Activated CD8-positive, alpha-beta memory T cell treated with anti-CD3 and anti-CD28 coated beads, Interleukin-2, amount 10 ng/mL, durations not matched to agents 7 days and 5 days (primary cell): ENCODE data around the gene SHROOM3. TPM values are rescaled to one million over a fixed set of nuclear protein-coding genes. Genes with fewer than 3 reads are reported as not detected.

ENCODE experiments used
- ATAC-seq: fragments of 150-1000 bp; cut with Tn5 transposase; one replicate; pipeline ENCODE4 v1.10.0; 2021; ENCODE audit warnings: moderate library complexity
- CTCF ChIA-PET: fragments of 350-600 bp; sonication (Branson Sonifier 250); formaldehyde crosslinking; loops from one replicate; lab custom pipeline; 2021; ENCODE audit warnings: antibody characterized with exemption; lab: Charles Lee
- DNase-seq: peaks from one replicate; pipeline ENCODE4 v3.0.0-alpha.2; 2020
- H3K27ac Mint-ChIP-seq: one replicate; pipeline ENCODE4 v1.8.0; 2021; ENCODE audit warnings: mild to moderate bottlenecking, mixed read lengths
- H3K27me3 Mint-ChIP-seq: one replicate; pipeline ENCODE4 v1.8.0; 2021; ENCODE audit warnings: mixed read lengths
- H3K36me3 Mint-ChIP-seq: one replicate; pipeline ENCODE4 v1.8.0; 2021; ENCODE audit warnings: mild to moderate bottlenecking, mixed read lengths
- H3K4me1 Mint-ChIP-seq: one replicate; pipeline ENCODE4 v1.8.0; 2021; ENCODE audit warnings: mixed read lengths
- H3K4me3 Mint-ChIP-seq: one replicate; pipeline ENCODE4 v1.8.0; 2021; ENCODE audit warnings: mild to moderate bottlenecking, moderate library complexity, mixed read lengths
- H3K9me3 Mint-ChIP-seq: one replicate; pipeline ENCODE4 v1.8.0; 2022; ENCODE audit warnings: low read depth, mixed read lengths
- total RNA-seq, 2 experiments: library from RNA; stranded (reverse); gene quantifications; one replicate each; pipeline ENCODE4 v1.2.3, GENCODE V29; 2021

Gene SHROOM3
- total RNA-seq, 2 experiments from 2014 or later: 0.09 TPM; not detected in 1

DNA sequence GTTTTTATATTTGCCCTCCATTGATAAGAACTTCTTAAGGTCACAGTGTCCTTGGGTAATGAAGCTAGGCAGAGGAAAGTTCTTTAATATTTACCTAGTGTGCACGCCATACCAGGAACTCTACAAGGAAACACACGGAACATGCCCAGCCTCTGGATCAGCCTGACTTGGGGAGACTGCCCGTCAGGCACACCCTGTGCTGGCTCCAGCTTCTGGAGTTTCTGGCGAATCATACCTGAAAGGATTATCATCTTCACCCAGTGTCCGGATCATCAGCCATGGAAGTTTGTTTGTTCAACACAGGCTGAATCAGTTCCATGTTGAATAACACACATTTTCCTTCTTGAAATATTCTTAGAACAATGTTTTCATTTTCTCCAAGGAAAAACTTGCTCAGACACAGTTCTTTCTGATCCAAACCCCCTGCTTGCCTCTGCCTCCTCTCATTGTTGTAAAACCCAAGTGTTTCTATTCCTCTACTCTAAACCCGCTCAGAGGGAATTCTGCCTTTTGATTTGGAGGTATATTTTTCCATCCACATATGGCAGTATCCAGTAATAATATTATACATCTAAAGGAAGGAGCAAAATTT lies 176.7 kb downstream of the SHROOM3 start:
- Mint-ChIP-seq H3K27ac (no peak overlapping the region), H3K9me3 (no peaks in the 10 kb centered on the region), H3K36me3 (no peaks in the 10 kb centered on the region), H3K4me1 (peaks cover 6% of the 10 kb centered on the region), H3K4me3 (no peak overlapping the region), H3K27me3 (peaks cover 39% of the 10 kb centered on the region)
- DNase-seq: no peak
- CTCF ChIA-PET: no interaction called here
- ATAC-seq: no peak

DNA sequence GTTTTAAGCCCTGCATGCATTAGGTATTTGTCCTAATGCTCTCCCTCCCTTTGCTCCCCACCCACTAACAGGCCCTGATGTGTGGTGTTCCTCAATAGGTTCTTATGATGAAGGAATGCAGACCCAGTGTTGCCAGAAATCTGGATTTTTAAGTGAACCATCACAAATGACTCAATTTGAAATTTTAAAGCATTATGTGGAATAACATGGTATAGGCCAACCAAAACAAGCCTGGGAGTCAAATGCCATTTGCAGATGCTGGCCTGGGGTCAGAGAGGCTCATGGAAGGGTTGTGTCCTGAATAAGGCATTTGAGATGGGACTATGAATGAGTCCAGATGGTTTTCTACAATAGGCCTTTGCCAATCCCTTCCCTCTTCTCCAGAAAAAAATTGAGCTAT lies 179.6 kb downstream of the SHROOM3 start:
- no peak for DNase-seq
- H3K27me3 Mint-ChIP-seq: peaks cover 39% of the 10 kb centered on the region
- no peak overlapping the region for H3K4me3 Mint-ChIP-seq
- H3K36me3 Mint-ChIP-seq: no peaks in the 10 kb centered on the region
- CTCF ChIA-PET: no interaction called here
- no peaks in the 10 kb centered on the region for H3K9me3 Mint-ChIP-seq
- H3K27ac Mint-ChIP-seq: no peak overlapping the region
- ATAC-seq: no peak
- H3K4me1 Mint-ChIP-seq: no peaks in the 10 kb centered on the region

DNA sequence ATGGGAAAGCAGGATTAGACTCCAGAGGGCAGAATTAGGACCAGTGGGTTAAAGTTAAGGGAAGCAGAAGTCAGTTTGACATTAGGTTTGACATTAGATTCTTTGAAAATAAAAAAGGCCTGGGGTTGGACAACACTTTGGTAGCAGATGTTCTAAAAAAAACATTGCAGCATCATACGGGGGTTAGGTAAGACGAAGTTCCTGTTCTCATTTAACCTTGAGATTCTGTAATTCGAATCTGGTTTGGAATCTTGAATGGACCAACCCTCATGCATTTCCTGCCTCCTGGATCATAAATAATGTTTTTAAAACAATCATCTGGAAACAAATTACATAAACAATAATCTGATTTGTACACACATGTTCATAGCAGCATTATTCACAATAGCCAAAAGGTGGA lies 181.0 kb downstream of the SHROOM3 start:
- peaks cover 40% of the 10 kb centered on the region for H3K27me3 Mint-ChIP-seq
- no peak overlapping the region for H3K27ac Mint-ChIP-seq
- H3K36me3 Mint-ChIP-seq: no peaks in the 10 kb centered on the region
- ATAC-seq: no peak
- no peak for DNase-seq
- H3K9me3 Mint-ChIP-seq: no peaks in the 10 kb centered on the region
- H3K4me3 Mint-ChIP-seq: no peak overlapping the region
- CTCF ChIA-PET: no interaction called here
- no peaks in the 10 kb centered on the region for H3K4me1 Mint-ChIP-seq

DNA sequence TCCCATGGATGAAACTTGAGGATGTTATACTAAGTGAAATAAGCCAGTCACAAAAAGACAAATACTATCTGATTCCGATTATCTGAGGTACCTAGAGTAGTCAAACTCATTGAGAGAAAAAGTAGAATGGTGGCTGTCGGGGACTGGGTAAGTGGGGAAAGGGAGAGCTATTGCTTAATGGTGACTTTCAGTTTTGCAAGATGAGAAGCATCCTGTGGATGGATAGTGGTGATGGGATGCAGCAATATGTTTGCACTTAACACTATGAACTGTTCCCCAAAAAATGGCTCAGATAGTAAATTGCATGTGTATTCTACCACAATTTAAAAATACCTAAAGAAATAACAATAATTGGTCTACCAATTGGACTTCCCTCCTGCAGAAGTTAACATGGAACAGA lies 181.5 kb downstream of the SHROOM3 start:
- ATAC-seq: no peak
- no peaks in the 10 kb centered on the region for H3K36me3 Mint-ChIP-seq
- peaks cover 37% of the 10 kb centered on the region for H3K27me3 Mint-ChIP-seq
- no peak for DNase-seq
- no peak overlapping the region for H3K27ac Mint-ChIP-seq
- CTCF ChIA-PET: no interaction called here
- H3K9me3 Mint-ChIP-seq: no peaks in the 10 kb centered on the region
- no peak overlapping the region for H3K4me3 Mint-ChIP-seq
- no peaks in the 10 kb centered on the region for H3K4me1 Mint-ChIP-seq

DNA sequence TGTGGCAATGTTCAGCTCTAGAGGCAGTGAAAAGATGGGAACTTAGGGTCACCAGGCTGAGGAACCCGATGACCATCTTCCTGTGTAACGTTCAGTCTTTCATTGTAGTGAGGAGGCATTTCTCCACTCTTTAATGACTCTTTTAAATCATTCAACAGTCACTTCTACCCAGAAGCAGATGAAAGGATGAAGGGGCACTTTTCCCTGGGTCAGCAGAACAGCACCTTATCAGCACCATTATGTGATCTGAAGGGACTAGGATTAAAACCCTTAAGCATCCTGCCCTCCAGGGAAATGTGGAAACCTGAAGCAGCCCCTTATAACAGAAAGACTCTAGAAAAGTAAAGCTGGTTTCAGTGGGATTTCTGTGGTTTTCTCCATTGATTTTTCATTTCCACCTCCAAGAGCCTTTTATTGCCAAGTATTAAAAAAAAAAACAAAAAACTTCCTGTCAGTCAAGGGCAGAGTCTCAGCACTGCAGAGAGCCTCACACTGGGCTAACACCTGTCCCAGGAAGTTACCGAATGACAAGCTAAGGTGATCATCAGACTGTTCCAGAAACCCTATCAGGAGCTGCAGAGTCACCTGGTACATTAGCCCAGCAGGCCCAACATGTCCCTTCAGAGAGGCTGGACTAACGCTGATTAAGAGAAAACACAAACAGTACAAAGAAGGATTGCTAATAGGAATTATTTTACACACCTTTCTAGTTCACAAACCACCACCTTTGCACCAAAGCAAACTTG lies 185.9 kb downstream of the SHROOM3 start:
- H3K27me3 Mint-ChIP-seq: peaks cover 42% of the 10 kb centered on the region
- ATAC-seq (no peak), DNase-seq (no peak)
- no peak overlapping the region for H3K27ac Mint-ChIP-seq
- CTCF ChIA-PET: no interaction called here
- H3K36me3 Mint-ChIP-seq: no peaks in the 10 kb centered on the region
- H3K9me3 Mint-ChIP-seq: no peaks in the 10 kb centered on the region
- H3K4me1 Mint-ChIP-seq: peaks cover 3% of the 10 kb centered on the region
- H3K4me3 Mint-ChIP-seq: no peak overlapping the region

DNA sequence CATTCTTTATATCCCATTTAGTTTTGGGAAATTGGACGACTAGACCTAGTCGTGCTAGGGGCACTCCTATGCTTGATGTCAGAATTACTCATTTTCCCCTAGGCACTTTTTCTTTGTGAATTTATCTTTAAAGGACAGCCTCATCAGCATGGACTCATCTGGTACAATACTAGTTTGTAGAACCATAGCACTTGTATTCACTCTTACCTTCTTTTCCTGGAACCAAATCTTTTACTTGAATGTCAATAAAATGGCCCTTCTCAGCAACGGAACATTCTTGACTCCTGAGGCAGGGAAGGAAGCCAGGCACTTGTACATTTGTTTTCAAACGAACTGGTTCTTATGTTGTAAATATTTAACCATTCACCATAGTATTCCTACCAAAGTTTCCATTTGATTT lies 187.1 kb downstream of the SHROOM3 start:
- CTCF ChIA-PET: no interaction called here
- H3K36me3 Mint-ChIP-seq: no peaks in the 10 kb centered on the region
- ATAC-seq (no peak), DNase-seq (no peak)
- peaks cover 44% of the 10 kb centered on the region for H3K27me3 Mint-ChIP-seq
- H3K4me3 Mint-ChIP-seq: no peak overlapping the region
- no peak overlapping the region for H3K27ac Mint-ChIP-seq
- no peaks in the 10 kb centered on the region for H3K9me3 Mint-ChIP-seq
- peaks cover 3% of the 10 kb centered on the region for H3K4me1 Mint-ChIP-seq

DNA sequence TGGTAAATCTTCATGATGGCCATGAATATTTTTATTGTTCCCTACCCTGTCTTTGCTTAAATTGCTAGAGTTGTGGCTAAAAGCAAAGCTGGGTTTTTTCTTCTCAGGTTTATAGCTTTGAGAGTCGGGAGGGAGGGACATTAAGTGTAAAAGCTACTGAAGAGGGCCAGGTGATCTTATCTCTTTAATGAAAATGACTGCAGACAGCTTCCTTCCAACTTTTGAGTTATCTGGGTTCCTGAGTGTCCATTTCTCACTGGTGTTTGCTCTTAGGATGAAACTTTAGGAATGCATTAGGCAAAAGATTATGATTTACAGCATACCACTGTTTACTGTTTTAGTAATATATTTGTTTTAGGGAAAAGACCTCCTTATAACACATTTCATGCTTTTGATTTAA lies 187.7 kb downstream of the SHROOM3 start:
- no peak for ATAC-seq
- H3K27me3 Mint-ChIP-seq: peaks cover 44% of the 10 kb centered on the region
- CTCF ChIA-PET: no interaction called here
- H3K4me1 Mint-ChIP-seq: peaks cover 3% of the 10 kb centered on the region
- H3K36me3 Mint-ChIP-seq: no peaks in the 10 kb centered on the region
- no peaks in the 10 kb centered on the region for H3K9me3 Mint-ChIP-seq
- no peak overlapping the region for H3K4me3 Mint-ChIP-seq
- H3K27ac Mint-ChIP-seq: no peak overlapping the region
- DNase-seq: no peak

DNA sequence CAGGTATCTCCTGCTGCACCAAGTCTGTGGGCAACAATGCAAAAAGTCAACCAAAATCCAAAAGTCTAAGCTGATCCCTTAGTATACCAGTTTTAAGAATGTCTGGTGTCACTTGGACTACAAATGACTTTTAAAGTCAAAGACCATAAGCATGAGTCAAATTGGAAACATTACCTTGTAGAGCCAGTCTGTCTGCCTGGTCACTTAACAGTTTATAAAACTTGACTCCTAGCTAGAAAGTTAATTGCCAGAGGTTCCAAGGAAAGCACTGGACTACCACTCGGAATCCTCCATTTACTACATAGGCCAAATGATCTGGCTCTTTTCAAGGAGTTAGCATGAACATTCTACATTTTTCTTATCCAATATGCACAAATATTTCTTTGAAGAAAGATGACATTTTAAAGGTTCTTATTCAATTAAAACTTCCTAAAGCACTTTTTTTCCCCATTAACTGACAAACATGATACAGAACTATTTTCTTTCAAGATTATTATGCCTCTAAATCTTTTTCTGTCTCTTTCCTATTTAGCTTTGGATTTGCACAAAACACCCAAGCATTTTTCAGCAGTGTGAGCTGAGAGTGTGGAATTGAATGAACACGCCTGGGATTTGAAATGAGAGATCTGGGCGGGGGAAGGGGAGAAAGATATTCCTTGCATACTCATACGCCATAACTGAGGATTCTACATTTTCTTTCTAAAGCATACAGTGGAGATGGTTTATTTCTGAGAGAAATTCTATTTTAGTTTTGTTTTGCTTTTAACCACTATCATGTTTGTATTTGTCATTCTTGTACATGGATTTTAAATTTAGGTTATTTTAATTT lies 188.4 kb downstream of the SHROOM3 start:
- Mint-ChIP-seq H3K4me3 (no peak overlapping the region), H3K36me3 (no peaks in the 10 kb centered on the region), H3K9me3 (no peaks in the 10 kb centered on the region), H3K27ac (no peak overlapping the region), H3K27me3 (peaks cover 47% of the 10 kb centered on the region), H3K4me1 (peaks cover 3% of the 10 kb centered on the region)
- CTCF ChIA-PET: no interaction called here
- no peak for ATAC-seq
- no peak for DNase-seq

DNA sequence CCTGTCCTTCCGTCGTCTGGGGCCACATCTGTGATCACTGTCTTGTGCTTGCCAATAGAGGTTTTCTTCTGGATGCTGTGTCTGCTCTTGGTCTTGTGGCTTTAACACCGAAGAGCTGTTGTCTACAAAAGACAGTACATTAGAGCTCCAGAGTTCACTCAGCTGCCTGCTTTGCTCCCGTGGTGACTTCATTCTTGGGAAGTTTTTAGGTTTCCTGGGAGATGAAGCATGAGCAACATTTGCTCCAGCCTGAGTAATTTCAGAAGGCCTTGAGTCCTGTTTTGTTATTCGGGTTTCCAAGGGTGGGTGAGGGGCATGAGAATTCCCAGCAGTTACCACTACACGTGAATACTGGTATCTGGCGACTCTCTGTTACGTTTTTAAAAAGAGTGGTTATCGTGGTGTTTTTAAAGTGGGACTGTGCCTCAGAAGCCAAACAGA lies 189.2 kb downstream of the SHROOM3 start:
- no peak overlapping the region for H3K4me3 Mint-ChIP-seq
- CTCF ChIA-PET: no interaction called here
- no peaks in the 10 kb centered on the region for H3K9me3 Mint-ChIP-seq
- H3K36me3 Mint-ChIP-seq: no peaks in the 10 kb centered on the region
- DNase-seq: no peak
- no peak overlapping the region for H3K27ac Mint-ChIP-seq
- H3K4me1 Mint-ChIP-seq: peaks cover 3% of the 10 kb centered on the region
- no peak for ATAC-seq
- H3K27me3 Mint-ChIP-seq: peaks cover 50% of the 10 kb centered on the region

DNA sequence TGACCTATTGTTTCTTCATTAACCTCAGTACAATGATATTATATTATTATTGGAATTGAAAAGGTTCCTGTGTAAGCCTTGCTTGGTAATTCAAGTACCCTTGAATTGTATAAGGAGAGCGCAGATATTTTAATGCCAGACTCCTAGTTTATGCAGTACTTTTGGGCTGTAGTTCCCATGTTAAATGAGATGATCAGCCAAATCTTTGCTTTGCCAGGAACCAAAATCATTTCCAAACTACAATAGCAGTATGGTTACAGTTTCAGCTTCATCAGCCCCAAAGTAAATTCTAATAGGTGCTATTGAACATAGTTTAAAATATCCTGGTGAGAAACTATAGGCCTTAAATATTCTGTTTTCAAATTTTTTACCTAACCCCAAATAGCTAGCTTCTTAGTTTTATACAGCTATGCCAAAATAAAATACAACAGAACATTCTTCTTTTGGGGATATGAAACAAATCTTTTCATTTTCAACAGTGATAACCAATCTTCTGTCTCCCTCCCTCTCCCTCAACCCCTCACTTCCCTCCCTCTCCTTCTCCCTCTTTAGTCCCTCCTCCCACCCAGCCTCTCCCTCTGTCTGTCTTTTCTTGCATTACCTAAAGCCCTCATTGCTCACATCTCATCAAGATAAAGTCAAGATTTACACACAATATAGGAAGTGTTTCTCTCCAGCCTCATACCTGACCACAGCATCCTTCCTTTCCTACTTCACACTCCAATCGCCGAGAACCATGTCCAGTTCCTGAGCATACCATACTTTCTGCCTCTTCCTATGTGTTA lies 190.1 kb downstream of the SHROOM3 start:
- Mint-ChIP-seq H3K9me3 (no peaks in the 10 kb centered on the region), H3K36me3 (no peaks in the 10 kb centered on the region)

DNA sequence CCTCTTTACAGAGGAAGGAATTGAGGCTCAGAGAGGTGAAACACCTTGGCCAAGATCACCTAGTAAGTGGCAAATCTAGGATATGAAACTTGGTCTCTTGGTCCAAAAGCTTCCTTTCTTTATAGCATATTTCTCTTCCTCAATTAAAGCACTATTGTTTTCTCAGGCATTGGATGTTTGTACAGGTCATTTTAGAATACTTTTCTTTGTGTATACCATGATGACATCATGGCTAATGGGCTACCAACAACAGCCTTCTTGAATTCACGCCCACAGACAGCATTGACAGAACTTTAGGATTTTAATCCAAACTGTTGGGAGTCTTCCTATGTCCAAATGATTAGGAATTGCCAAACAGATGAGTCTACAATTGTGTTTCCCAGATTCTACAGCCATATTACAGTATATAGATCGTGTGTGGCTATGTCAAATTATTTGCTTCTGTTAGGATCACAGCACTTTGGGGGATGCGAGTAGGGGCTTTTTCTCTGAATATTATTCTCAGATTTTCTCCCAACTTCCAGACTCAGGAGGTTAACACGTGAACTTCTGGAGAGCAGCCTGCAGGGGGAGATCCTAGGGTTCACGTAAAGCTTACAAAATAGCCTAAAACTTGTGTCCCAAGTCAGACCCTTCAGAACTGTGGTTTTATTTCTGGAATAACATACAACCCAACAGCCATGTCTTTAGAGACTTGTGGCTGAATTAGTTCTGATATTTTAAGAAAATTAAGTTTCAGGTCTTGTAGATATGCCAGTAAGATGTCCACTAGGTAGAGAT lies 191.8 kb downstream of the SHROOM3 start:
- CTCF ChIA-PET: no interaction called here
- peaks cover 64% of the 10 kb centered on the region for H3K27me3 Mint-ChIP-seq

More for the DNA sequence above, 190.1 kb downstream of the SHROOM3 start:
- H3K4me3 Mint-ChIP-seq: no peak overlapping the region
- no peak for DNase-seq
- no peak overlapping the region for H3K27ac Mint-ChIP-seq
- H3K27me3 Mint-ChIP-seq: peaks cover 51% of the 10 kb centered on the region
- no peak for ATAC-seq
- CTCF ChIA-PET: no interaction called here
- H3K4me1 Mint-ChIP-seq: peaks cover 3% of the 10 kb centered on the region

DNA sequence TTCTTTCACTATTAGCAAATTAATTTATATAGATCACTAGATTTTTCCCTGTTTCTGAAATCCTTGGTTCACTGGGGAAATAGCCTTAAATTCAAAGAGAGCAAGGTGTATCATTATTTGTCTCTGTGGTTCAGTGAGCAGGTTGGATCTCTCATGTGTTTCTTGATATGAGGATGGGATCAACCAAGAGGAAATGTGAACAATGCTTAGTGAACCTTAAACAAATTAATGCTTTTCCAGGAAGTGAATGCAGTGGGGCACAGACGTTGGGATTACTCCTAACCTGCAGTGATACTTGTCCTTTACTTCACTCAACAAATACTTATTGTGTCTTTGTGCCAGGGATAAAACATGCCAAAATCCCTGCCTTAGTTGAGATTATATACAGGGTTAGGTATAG lies 193.2 kb downstream of the SHROOM3 start:
- H3K27ac Mint-ChIP-seq: no peak overlapping the region
- no peaks in the 10 kb centered on the region for H3K36me3 Mint-ChIP-seq
- H3K27me3 Mint-ChIP-seq: peaks cover 63% of the 10 kb centered on the region
- no peak for ATAC-seq
- DNase-seq: no peak
- H3K4me1 Mint-ChIP-seq: peaks cover 3% of the 10 kb centered on the region
- no peak overlapping the region for H3K4me3 Mint-ChIP-seq
- H3K9me3 Mint-ChIP-seq: no peaks in the 10 kb centered on the region
- CTCF ChIA-PET: no interaction called here

More for the DNA sequence above, 191.8 kb downstream of the SHROOM3 start:
- no peak overlapping the region for H3K27ac Mint-ChIP-seq
- no peaks in the 10 kb centered on the region for H3K9me3 Mint-ChIP-seq
- H3K4me1 Mint-ChIP-seq: peaks cover 3% of the 10 kb centered on the region
- ATAC-seq: no peak
- H3K36me3 Mint-ChIP-seq: no peaks in the 10 kb centered on the region
- no peak for DNase-seq
- H3K4me3 Mint-ChIP-seq: no peak overlapping the region
